ENCODE data around the gene DUSP18.

DNA sequence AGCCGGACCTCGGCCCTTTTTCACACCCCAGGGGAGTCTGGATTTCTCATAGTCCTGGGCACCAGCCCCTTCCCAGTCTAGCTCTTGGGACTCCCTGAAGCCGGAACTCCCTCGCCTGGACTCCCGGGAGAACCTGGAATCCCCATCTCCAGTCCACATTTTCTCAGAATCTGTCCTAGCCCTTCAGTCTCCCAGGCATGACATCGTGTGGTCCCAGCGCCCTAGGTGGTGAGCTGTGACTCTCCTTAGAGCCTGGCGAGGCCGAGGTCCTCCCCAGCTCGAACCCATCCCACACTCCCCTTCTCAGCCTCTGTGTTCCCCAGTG is 673 bp upstream of the DUSP18 start:
- no peak for TF ChIP-seq POLR2A (IDR thresholded peaks at IDR 0.05)
- TF ChIP-seq, protein P1, sequence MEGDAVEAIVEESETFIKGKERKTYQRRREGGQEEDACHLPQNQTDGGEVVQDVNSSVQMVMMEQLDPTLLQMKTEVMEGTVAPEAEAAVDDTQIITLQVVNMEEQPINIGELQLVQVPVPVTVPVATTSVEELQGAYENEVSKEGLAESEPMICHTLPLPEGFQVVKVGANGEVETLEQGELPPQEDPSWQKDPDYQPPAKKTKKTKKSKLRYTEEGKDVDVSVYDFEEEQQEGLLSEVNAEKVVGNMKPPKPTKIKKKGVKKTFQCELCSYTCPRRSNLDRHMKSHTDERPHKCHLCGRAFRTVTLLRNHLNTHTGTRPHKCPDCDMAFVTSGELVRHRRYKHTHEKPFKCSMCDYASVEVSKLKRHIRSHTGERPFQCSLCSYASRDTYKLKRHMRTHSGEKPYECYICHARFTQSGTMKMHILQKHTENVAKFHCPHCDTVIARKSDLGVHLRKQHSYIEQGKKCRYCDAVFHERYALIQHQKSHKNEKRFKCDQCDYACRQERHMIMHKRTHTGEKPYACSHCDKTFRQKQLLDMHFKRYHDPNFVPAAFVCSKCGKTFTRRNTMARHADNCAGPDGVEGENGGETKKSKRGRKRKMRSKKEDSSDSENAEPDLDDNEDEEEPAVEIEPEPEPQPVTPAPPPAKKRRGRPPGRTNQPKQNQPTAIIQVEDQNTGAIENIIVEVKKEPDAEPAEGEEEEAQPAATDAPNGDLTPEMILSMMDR (IDR thresholded peaks at IDR 0.05): no peak

Data from lower leg skin (tissue), 3 donors.